Amniotic epithelial cell (primary cell): ENCODE data around the gene PHKA1.
A peak's percentile ranks its signal among the peaks of the same experiment; 100 is the strongest.
"Not testable (repeated sequence)": the region's sequence is repeated elsewhere in the genome, so short reads cannot be mapped to it uniquely, and the experiment has no call there.

Experiments used
- DNase-seq: peaks from one replicate; pipeline ENCODE4 v3.0.0-alpha.2; 2010; ENCODE audit warnings: low read depth

Gene PHKA1

GRCh38 chrX:72713599-72714477 lies at the start of gene PHKA1:
TSS of gene PHKA1 (minus strand) at chrX:72714306. CDS start at chrX:72713880, 426 bp downstream.
- peak; percentile 62 for DNase-seq

DNA sequence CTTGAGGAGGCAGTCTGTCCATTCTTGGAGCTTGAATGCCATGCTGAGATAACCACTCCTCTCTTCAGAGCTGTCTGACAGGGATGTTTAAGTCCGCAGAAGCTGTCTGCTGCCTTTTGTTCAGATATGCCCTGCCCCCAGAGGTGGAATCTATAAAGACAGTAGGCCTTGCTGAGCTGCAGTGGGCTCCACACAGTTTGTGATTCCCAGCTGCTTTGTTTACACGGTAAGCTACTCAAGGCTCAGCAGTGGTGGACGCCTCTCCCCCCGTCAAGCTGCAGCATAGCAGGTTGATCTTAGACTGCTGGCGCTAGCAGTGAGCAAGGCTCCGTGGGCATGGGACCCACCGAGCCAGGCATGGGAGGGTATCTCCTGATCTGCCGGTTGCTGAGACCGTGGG lies 46.3 kb upstream of the PHKA1 start:
- not testable (repeated sequence) for DNase-seq

GRCh38 chrX:72748545-72748944 lies 34.4 kb upstream of the PHKA1 start:
- DNase-seq = not testable (repeated sequence)

- DNase-seq = not testable (repeated sequence)
These were observed 31.4 kb upstream of the PHKA1 start for GRCh38 chrX:72745546-72745945.

- peak; percentile 24 for DNase-seq
These were observed 21.5 kb upstream of the PHKA1 start for GRCh38 chrX:72735561-72735960.

GRCh38 chrX:72733636-72734035 lies 19.5 kb upstream of the PHKA1 start:
- DNase-seq = not testable (repeated sequence)

DNA sequence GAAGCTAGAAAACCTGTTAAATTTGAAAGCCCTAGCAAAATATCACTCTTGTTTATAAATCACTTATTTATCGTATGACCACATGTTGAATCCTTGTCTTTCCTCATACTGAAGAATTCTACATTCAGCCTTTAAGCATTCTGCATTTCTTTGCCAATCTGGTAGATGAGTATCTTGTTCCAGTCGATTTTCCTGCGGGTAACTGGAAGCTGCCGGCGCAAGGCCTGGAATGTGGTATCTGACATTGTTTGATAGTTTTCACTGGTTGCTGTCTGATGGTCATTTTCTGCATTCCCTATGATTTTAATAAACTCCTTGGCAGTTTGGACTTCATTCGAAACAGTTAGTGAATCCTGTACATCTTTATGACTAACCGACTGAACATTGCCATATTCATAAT lies 13.7 kb upstream of the PHKA1 start:
- DNase-seq = peak; percentile 68

- DNase-seq = no peak
These were observed 2.7 kb upstream of the PHKA1 start for GRCh38 chrX:72716766-72717165.

DNA sequence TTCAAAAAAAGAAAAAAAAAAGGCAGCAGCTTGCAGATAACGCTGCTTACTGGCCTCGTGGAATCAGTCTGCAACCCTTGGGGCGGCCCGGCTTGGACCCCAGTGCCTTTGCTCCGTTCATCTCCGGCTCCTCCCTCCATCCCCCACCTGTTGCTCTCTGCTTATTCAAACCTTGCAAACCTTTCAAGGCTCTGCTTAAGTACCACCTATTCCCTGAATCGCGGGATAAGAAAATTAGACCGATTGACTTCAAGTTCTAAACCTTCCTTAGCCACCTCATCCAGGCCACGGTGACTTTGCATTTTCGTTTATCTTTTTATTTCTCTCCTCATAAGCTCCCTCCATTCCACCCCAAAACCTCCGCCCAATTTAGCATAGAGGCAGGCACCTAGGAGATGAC lies 1.4 kb upstream of the PHKA1 start:
- DNase-seq = no peak

- DNase-seq = peak; percentile 71
These were observed 391 bp upstream of the PHKA1 start for GRCh38 chrX:72714478-72714916.

DNA sequence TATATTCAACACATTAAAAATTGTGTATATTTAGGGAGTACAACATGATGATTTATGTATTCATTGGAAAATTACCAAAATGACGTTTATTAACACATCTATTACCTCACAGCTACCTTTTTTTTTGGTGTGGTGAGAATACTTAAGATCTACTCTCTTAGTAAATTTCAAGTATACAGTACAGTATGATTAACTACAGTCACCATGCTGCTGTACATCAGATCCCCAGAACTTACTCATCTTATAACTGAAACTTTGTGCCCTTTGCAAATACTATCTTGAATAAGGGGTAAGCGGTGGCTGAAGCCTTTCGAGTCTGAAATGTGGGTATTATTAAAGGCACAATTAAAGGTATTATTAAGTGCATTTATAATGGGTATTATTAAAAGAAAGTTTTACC lies 976 bp downstream of the PHKA1 start:
- DNase-seq = peak; percentile 6

- DNase-seq = peak; percentile 71
These were observed 1.9 kb downstream of the PHKA1 start for GRCh38 chrX:72712094-72712755.

GRCh38 chrX:72705814-72706213 lies 8.3 kb downstream of the PHKA1 start:
- no peak for DNase-seq

DNA sequence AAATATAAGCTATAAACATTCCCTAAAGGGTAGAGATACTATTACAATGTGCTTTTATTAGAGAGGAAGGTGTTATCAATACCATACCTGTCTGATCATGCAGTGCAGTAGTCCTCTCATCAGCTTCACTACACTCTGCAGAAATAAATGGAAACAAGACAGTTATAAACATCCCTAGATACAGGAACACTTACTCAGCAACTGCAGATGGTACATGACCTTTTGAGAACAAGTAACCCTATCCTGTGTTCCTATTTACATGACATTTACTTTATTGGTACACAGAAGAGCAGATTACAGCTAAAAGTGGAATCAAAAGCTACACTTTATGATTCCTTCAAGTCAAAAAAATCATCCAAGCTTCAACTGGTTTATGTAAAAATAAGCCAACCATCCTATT lies 9.0 kb downstream of the PHKA1 start:
- DNase-seq = no peak

GRCh38 chrX:72694170-72694569 lies 19.9 kb downstream of the PHKA1 start:
- no peak for DNase-seq

DNA sequence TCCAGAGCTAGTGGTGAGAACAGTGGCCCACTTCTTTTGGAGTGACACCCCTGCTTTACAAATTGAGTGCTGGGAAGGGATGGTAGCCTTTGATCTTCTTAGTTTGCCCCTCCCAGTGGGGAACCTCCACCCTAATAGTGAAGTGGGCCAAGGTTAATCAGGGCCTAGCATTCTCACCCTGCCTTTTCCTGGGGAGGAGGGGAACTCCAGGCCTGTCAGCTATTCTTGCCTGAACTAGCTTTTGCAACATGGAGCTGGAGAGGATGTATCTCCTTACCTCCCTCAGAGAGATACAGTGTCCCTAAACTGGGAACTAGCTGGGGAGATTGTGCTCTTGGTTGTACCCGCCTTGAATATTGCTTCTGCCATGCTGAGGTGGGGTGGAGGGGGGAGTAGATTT lies 20.6 kb downstream of the PHKA1 start:
- DNase-seq = no peak

- DNase-seq = no peak
These were observed 26.7 kb downstream of the PHKA1 start for GRCh38 chrX:72687396-72687795.

DNA sequence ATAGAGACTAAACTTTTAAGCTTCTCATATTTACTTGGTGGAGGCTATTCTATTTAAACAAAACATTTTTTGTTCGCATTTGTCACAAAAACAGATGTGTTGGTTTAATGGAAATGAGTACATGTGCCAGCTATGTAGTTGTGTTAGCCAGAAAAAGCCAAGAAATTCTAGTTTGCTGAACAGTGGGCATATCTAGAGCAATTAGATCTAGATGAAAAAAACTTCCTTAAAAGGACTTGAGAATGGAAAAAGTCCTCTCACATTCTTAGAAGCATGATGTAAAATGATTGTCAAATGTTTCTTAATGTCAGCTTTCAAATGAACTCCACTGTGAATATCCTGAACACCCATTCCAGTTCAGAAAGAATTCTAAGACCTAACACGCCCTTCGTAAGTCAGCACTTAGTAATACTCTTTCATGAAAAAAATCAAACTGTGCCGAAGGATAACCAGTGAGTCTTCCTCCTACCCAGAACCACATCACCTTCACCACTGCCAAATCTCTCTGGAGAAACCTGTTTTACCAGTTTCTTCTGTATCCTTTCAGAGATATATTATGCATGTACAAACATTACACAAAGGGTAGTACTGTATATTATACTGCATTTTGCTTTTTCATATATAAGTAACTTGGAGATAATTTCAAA lies 28.2 kb downstream of the PHKA1 start:
- DNase-seq = no peak

- no peak for DNase-seq
These were observed 29.1 kb downstream of the PHKA1 start for GRCh38 chrX:72685018-72685417.

GRCh38 chrX:72683631-72684030 lies 30.5 kb downstream of the PHKA1 start:
- no peak for DNase-seq

GRCh38 chrX:72676465-72676864 lies 37.6 kb downstream of the PHKA1 start:
- DNase-seq = no peak

GRCh38 chrX:72673951-72674350 lies 40.2 kb downstream of the PHKA1 start:
- DNase-seq = not testable (repeated sequence)

DNA sequence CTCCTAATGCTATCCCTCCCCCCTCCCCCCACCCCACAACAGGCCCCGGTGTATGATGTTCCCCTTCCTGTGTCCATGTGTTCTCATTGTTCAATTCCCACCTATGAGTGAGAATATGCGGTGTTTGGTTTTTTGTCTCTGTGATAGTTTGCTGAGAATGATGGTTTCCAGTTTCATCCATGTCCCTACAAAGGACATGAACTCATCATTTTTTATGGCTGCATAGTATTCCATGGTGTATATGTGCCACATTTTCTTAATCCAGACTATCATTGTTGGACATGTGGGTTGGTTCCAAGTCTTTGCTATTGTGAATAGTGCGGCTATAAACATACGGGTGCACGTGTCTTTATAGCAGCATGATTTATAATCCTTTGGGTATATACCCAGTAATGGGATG lies 44.6 kb downstream of the PHKA1 start:
- DNase-seq = not testable (repeated sequence)
